Measurements from ENCODE around the gene NR2C2AP.

The NR2C2AP gene

GRCh38 chr19:19204181-19204580 is 967 bp upstream of the NR2C2AP start:
- TF ChIP-seq CTCF (conservative IDR thresholded peaks at IDR 0.05; ENCODE audit: control insufficient read depth, insufficient read depth, low read depth, low read length), result no peak
- H3K4me3 ChIP-seq (ENCODE audit: control insufficient read depth, low read depth, low read length), result no peak overlapping the region
- DNase-seq (ENCODE audit: low read depth), result no peak

- peak overlapping the region; percentile 71 for H3K4me3 ChIP-seq (ENCODE audit: control insufficient read depth, low read depth, low read length)
- no peak for TF ChIP-seq CTCF (conservative IDR thresholded peaks at IDR 0.05; ENCODE audit: control insufficient read depth, insufficient read depth, low read depth, low read length)
- peak; percentile 9 for DNase-seq (ENCODE audit: low read depth)
Observed at GRCh38 chr19:19202707-19203011, 555 bp downstream of the NR2C2AP start.

- peak overlapping the region; percentile 71 for H3K4me3 ChIP-seq (ENCODE audit: control insufficient read depth, low read depth, low read length)
- no peak for TF ChIP-seq CTCF (conservative IDR thresholded peaks at IDR 0.05; ENCODE audit: control insufficient read depth, insufficient read depth, low read depth, low read length)
- no peak for DNase-seq (ENCODE audit: low read depth)
Observed at GRCh38 chr19:19201697-19202630, 1.2 kb downstream of the NR2C2AP start.

GRCh38 chr19:19193926-19194325 is 9.3 kb downstream of the NR2C2AP start:
- DNase-seq (ENCODE audit: low read depth), result no peak
- peak overlapping the region; percentile 98 for H3K4me3 ChIP-seq (ENCODE audit: control insufficient read depth, low read depth, low read length)
- TF ChIP-seq CTCF (conservative IDR thresholded peaks at IDR 0.05; ENCODE audit: control insufficient read depth, insufficient read depth, low read depth, low read length), result no peak

- H3K4me3 ChIP-seq (ENCODE audit: control insufficient read depth, low read depth, low read length), result peak overlapping the region; percentile 98
- TF ChIP-seq CTCF (conservative IDR thresholded peaks at IDR 0.05; ENCODE audit: control insufficient read depth, insufficient read depth, low read depth, low read length), result no peak
- DNase-seq (ENCODE audit: low read depth), result no peak
Observed at GRCh38 chr19:19192910-19193423, 10.2 kb downstream of the NR2C2AP start.

GRCh38 chr19:19192078-19192882 is 10.9 kb downstream of the NR2C2AP start, which contains the start of the genes BORCS8 and RFXANK:
Gene BORCS8 (minus strand): TSS chr19:19192152. CDS start chr19:19192117, 35 bp downstream.
Gene RFXANK (plus strand): TSS chr19:19192258. CDS start chr19:19193947, 1,689 bp downstream.
- TF ChIP-seq CTCF (conservative IDR thresholded peaks at IDR 0.05; ENCODE audit: control insufficient read depth, insufficient read depth, low read depth, low read length), result no peak
- H3K4me3 ChIP-seq (ENCODE audit: control insufficient read depth, low read depth, low read length), result peak within 1 kb of the TSS; percentile 98
- peak; percentile 98 for DNase-seq (ENCODE audit: low read depth)
